DMS53 treated with DMSO at 0.1 percent for 48 hours (cell line): ENCODE data around the gene GABBR2.

Experiments used
- DNase-seq: peaks from one replicate; lab custom pipeline; 2025; ENCODE audit not compliant: unreplicated experiment; lab: John Stamatoyannopoulos, UW

The GABBR2 gene

DNA sequence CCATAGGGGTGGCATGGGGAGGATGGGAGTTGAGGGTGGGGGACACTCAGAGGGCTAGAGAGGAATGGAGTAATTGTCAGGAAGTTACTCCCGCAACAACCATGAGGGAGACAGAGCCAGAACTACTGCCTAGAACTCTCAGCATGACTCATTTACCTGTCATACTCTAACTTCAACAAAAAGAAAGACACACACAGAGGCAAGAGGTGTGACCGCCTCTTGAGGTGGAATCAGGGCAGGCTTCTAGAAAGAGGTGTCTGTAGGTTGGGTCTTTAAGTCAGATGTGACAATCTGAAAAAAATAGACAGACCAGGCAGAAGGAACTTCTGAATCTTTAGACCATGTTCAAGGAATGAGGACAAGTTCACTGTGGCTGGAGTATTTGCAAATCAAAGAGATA, 73.4 kb downstream of the GABBR2 start:
- DNase-seq, result no peak

DNA sequence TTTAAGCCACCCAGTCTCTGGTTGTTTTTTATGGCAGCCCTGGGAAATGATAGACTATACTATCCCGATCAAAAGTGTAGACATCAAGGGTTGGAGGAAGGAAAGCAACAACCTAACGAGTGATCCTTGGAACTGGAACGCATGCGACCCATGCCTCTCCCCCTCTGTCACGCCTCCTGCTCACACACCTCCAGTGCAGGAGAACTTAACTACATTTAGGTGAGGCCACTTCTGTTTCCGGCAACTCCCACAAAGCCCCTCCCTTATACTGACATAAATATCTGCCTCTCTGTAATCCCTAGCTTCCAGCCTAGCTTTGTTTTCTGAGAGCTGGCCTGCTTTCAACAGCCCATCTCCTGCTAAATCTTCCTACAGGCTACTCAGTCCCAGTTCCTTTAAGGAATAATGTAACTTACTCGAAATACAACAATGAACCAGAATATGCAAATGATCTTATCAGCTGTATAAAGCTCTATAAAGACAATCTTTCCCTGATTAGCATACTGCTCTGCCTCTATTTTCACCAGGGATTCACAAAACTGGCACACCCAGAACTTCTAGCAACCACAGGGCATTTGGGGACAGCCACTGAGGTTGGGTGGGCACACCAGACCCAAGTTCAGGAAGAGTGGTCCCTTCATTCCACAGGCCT, 73.9 kb downstream of the GABBR2 start:
- no peak for DNase-seq

- no peak for DNase-seq
These were observed 75.9 kb downstream of the GABBR2 start for GRCh38 chr9:98632839-98633238.

DNA sequence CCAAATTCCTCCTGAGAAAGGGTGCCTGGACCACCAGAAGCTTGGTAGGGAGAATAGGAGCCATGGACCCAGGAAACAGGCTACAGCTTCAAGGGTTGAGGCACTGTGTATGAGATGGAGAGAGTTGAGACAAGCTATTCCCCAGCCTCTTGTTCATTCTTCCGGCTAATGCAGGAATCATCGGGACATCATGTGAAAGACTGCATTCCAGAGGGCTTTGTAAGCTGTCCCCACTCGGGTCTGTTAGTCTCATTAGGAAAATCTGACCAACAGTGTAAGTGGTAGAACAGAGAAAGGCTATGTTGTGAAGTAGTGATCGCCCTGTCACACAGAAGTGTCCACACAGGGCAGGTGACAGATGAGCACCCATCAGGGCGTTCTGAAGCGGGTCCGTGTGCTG, 81.4 kb downstream of the GABBR2 start:
- no peak for DNase-seq

DNA sequence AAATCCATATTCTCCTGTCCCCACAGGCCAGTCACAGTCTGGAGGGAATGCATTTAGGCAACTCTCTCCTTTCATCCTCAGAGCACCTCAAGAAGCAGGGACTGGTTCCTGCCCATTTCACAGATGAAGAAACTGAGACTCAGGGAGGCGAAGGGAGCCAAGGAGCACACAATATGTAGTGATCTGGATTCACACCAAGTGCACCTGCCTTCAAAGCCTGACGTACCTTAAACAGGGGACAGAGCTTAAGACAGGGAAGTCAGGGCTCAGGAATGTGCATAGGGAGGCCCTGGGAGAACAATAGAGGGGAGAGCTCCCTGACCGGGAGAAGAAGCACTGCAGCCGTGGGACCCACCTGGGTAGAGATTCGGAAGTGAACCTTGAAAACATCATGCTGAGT, 83.0 kb downstream of the GABBR2 start:
- DNase-seq, result no peak

DNA sequence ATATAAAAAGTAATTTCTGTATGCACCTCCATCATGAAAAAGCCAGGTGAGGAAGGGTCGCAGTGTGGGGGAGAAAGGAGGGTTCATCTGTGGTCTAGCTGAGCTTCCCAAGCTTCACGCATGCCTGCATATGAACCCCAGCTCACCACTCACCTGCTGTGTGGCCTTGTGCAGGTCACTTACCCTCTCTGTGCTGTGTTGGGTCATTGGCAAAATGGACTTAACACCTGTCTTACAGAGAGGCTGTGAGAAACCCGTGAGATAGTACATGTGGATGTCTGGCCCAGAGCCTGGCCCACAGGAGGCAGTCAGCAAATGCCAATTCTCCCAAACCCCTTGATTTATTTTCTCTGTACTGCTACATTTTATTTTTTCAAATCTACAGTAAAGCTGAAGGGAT, 88.9 kb downstream of the GABBR2 start:
- DNase-seq, result no peak

GRCh38 chr9:98615633-98616032, 93.1 kb downstream of the GABBR2 start:
- no peak for DNase-seq

DNA sequence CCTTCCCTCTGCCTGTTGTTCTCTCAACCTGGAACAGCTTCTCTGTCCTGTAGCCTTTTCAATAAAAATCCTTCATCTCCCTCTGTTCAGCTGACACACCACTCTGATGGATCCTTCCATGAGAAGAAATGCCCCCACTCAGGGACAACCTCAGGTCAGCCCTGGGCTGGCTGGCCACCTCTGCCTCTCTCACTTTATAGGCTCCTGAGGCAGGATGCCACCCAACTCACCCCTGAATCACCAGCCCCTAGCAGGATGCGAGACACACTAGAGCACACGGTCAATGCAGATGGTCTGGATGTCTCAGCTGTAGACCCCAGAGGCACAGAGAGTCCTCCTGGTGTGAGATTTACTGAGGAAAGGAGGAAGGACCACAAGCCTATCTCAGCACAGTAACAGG, 93.8 kb downstream of the GABBR2 start:
- no peak for DNase-seq

GRCh38 chr9:98612061-98612752, 96.5 kb downstream of the GABBR2 start:
- DNase-seq, result no peak

- no peak for DNase-seq
These were observed 97.4 kb downstream of the GABBR2 start for GRCh38 chr9:98611319-98611718.

DNA sequence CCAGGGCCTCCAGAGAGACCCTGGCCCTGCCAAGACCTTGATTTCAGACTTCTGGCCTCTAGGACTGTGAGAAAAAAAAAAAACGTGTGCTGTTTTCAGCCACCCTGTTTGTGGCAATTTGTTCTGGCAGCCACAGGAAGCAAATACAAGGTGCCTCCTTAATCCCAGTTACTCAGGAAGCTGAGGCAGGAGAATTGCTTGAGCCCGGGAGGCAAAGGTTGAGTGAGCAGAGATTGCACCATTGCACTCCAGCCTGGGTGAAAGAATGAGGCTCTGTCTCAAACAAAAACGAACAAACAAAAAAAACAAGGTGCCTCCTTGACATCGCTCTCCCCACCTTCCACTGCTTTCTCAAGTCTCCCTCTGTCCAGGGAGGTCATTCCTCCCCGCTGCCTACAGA, 98.0 kb downstream of the GABBR2 start:
- no peak for DNase-seq

- no peak for DNase-seq
These were observed 98.5 kb downstream of the GABBR2 start for GRCh38 chr9:98610211-98610610.

GRCh38 chr9:98609646-98610045, 99.1 kb downstream of the GABBR2 start:
- no peak for DNase-seq

DNA sequence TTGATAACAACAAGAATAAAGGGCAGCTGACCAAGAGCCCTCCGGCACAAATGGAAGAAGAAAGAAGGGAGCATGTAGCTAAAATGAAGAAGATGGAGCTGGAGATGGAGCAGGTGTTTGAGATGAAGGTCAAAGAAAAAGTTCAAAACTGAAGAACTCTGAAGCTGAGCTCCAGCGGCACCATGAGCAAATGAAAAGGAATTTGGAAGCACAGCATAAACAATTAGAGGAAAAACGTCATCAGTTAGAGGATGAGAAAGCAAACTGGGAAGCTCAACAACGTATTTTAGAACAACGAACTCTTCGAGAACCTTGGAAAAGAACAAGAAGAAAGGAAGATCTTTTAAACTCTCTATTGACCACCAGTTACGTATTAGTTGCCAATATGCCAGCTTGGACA, 100.9 kb downstream of the GABBR2 start:
- no peak for DNase-seq

DNA sequence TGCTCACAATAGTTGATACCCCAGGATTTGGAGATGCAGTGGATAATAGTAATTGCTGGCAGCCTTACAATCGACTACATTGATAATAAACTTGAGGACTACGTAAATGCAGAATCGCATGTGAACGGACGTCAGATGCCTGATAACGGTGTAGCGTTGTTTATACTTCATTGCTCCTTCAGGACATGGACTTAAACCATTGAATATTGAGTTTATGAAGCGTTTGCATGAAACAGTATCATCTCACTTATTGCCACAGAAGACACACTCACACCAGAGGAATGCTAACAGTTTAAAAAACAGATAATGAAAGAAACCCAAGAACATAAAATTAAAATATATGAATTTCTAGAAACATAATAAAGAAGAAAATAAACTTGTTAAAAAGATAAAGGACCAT, 101.6 kb downstream of the GABBR2 start:
- DNase-seq, result no peak

- no peak for DNase-seq
These were observed 102.0 kb downstream of the GABBR2 start for GRCh38 chr9:98606730-98607129.

- no peak for DNase-seq
These were observed 103.6 kb downstream of the GABBR2 start for GRCh38 chr9:98605116-98605515.

GRCh38 chr9:98603821-98604383, 104.8 kb downstream of the GABBR2 start:
- no peak for DNase-seq

GRCh38 chr9:98602839-98603500, 105.8 kb downstream of the GABBR2 start:
- DNase-seq, result no peak

DNA sequence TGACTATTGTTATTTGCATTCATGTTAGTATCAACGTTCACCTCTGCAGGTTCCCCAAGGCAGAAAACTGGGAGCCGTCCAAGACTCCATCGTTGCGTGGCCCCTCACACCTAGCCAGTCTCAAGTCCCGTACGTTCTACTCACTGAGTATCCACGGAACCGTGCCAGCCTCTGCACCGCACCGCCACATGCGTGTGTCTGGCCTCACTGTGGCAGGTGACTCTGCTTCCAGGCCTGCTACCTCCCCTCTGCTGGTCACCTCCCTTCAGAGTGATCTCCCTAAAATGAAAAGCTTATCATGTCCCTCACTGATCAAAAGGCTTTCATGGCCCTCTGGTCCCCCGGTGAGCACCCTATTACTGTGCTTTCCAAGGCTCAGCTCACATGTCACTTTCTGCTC, 108.1 kb downstream of the GABBR2 start:
- DNase-seq, result no peak

DNA sequence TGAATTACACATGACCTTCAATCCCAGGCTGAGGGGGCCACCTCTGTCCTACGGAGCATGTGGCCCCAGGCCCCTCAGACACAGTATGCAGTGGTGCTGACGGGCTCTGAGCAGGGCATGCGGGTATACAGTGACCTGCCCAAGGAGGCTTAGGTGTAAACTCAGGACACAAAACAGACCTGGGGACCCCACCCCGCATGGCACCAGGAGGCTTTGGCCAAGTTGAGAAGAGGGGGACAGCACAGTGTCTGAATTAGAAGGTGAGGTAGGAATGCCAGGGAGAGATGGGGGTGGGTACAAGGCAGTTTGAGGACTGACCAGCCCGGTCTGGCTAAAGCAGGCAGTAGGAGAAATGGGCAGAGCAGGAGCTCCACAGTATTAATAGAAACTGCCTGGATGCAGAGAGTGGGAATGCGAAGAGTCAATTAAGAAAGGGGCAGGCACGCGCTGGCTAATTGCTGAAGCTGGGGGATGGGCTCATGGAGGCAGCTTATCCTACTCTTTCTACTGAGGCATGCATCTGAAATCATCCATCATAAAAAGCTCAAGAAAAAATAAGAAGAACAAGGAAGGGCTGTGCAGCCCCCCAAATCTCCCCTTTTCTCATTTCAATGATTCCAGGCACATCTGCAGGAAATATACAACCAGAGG, 109.0 kb downstream of the GABBR2 start:
- no peak for DNase-seq

DNA sequence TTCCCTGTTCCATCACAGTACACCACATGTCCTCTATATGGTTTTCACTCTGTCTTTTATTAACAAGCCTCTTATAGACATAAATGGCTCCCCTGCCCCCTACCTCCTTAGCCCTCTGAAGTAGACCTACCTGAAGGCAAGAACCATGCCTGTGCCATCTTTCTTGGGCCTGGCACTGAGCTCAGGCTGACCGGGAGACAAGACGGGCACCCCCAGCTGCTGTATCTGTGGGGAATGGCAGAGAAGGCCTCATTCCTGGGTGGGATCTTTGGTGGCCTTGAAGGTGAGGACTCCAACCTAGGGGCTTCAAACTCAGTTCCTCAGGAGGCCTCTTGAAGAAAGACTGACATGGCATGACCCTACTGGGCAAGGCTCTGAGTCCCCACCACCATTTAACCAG, 109.9 kb downstream of the GABBR2 start:
- no peak for DNase-seq
